ENCODE results near the gene PIAS3. TPM values are rescaled to one million over a fixed set of nuclear protein-coding genes. Genes with fewer than 3 reads are reported as not detected.
"Not testable (repeated sequence)": the region's sequence is repeated elsewhere in the genome, so short reads cannot be mapped to it uniquely, and the experiment has no call there.

PIAS3 gene
- total RNA-seq, 1 donor from 2014 or later: 14.6 TPM

DNA sequence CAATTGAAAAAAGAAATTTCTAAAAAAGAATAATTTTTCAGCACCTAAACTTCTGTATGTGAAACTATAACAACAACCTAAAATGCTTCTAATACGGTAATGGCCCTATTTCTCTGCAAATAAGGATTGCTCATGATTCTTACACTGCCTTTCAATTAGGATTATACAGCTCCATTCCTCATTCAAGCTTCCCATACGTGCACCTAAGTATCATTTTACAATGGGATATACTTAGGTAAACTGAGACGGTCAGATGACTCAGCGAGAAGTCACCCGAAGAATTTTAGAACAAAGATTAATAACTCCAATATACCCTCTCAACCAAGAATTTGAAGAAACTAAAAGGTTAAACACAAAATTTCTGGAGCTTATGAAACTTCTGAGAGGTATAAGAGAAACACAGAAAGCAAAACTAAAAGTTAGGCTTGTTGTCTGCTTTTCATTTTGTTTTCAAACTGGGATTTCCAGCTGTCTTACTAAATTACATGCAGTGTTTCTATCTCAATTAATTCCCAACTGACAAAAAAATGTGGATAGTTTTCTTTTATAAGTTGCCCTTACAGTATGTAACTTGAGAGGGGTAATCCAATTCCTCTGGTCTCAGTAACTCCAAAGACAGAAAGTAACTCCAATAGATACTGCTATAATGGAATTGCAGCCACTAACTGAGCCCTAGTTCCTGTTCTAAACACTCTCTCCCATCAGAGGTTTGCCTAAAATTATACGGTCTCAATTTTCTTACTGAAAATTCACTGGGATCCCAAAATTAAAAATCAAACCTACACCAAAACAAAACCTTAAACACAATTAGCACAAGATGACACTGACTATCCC, 45.7 kb downstream of the PIAS3 start:
- intact Hi-C loops (cut with micrococcal nuclease); H3K4me3 ChIP-seq; H3K36me3 ChIP-seq: not testable (repeated sequence)

GRCh38 chr1:145806844-145807243, 52.0 kb downstream of the PIAS3 start:
- H3K27ac ChIP-seq (replicated peaks): no peak overlapping the region
- no peak overlapping the region for H3K4me3 ChIP-seq
- no peak for DNase-seq
- no peaks in the 10 kb centered on the region for H3K27me3 ChIP-seq (ENCODE audit: low read depth)
- H3K36me3 ChIP-seq: no peaks in the 10 kb centered on the region
- peaks cover 43% of the 10 kb centered on the region for H3K4me1 ChIP-seq
- H3K9me3 ChIP-seq (replicated peaks): no peaks in the 10 kb centered on the region
- no peak for TF ChIP-seq CTCF (IDR thresholded peaks at IDR 0.05; ENCODE audit: borderline replicate concordance)
- intact Hi-C loops (cut with micrococcal nuclease): no loop called here

More for the DNA sequence above, 45.7 kb downstream of the PIAS3 start:
- H3K27ac ChIP-seq (replicated peaks); H3K9me3 ChIP-seq (replicated peaks); H3K27me3 ChIP-seq (ENCODE audit: low read depth); H3K4me1 ChIP-seq; DNase-seq: not testable (repeated sequence)

DNA sequence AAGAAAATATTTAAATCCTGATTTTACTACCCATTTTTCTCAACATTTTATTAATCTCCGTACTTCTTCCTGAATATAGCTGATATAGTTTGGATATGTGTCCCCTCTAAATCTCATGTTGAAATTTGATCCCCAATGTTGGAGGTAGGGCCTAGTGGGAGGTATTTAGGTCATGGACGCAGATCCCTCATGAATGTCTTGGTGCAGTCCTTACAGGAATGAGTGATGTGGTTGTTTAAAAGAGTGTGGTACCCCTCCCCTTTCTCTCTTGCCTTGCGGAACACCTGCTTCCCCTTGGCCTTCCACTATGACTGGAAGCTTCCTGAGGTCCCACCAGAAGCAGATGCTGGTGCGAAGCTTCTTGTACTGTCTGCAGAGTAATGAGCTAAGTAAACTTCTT, 52.5 kb downstream of the PIAS3 start:
- no peaks in the 10 kb centered on the region for H3K9me3 ChIP-seq (replicated peaks)
- H3K4me1 ChIP-seq: peaks cover 48% of the 10 kb centered on the region
- no peaks in the 10 kb centered on the region for H3K36me3 ChIP-seq
- TF ChIP-seq CTCF (IDR thresholded peaks at IDR 0.05; ENCODE audit: borderline replicate concordance): no peak
- H3K27ac ChIP-seq (replicated peaks): no peak overlapping the region
- DNase-seq: no peak
- H3K4me3 ChIP-seq: no peak overlapping the region
- intact Hi-C loops (cut with micrococcal nuclease): no loop called here
- H3K27me3 ChIP-seq (ENCODE audit: low read depth): no peaks in the 10 kb centered on the region

GRCh38 chr1:145805057-145805456, 53.8 kb downstream of the PIAS3 start:
- Histone ChIP-seq H3K4me1 (peaks cover 61% of the 10 kb centered on the region), H3K9me3 (replicated peaks) (no peaks in the 10 kb centered on the region), H3K36me3 (no peaks in the 10 kb centered on the region), H3K27ac (replicated peaks) (no peak overlapping the region), H3K27me3 (ENCODE audit: low read depth) (no peaks in the 10 kb centered on the region), H3K4me3 (no peak overlapping the region)
- TF ChIP-seq CTCF (IDR thresholded peaks at IDR 0.05; ENCODE audit: borderline replicate concordance): no peak
- intact Hi-C loops (cut with micrococcal nuclease): no loop called here
- no peak for DNase-seq

DNA sequence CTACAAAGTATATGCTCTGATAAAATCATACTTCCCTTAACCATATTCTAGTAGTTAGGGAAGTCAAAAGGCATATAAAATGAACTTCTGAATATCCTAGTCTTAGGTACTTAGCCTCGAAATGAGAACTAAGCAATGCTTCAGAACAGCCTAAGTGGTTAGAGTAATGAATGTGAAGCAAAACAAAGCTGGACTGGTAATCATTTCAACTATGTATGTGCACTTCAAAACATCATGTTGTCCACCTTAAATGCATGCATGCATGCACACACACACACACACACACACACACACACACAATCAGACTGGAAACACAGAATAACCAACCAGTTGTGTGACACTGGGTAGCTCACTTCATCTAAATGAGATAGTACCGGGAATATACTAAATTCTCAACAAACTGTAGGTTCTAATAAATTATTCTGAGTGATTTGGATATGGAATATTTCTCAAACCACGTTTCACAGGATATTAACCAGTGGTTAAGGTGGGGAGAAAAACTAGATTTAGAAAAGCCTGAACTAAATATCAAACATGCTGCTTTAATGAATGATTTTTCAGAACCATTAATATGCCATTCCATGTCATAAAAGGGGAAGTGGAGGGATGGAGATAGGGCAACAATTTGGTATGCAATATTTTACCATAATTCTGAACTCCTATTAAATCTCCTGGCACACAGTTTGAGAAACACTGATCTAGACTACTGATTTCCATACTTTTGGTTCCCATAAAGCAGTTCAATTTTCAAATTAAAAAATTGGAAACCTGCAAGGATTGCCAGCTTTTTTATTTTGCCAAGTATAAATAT, 54.4 kb downstream of the PIAS3 start:
- Histone ChIP-seq H3K4me3 (no peak overlapping the region), H3K36me3 (no peaks in the 10 kb centered on the region), H3K4me1 (peaks cover 67% of the 10 kb centered on the region), H3K27ac (replicated peaks) (peak overlapping the region; percentile 55), H3K27me3 (ENCODE audit: low read depth) (no peaks in the 10 kb centered on the region), H3K9me3 (replicated peaks) (no peaks in the 10 kb centered on the region)
- intact Hi-C loops (cut with micrococcal nuclease): no loop called here
- DNase-seq: no peak
- no peak for TF ChIP-seq CTCF (IDR thresholded peaks at IDR 0.05; ENCODE audit: borderline replicate concordance)

- TF ChIP-seq CTCF (IDR thresholded peaks at IDR 0.05; ENCODE audit: borderline replicate concordance): no peak
- peaks cover 53% of the 10 kb centered on the region for H3K4me1 ChIP-seq
- no peaks in the 10 kb centered on the region for H3K27me3 ChIP-seq (ENCODE audit: low read depth)
- peaks cover 15% of the 10 kb centered on the region for H3K9me3 ChIP-seq (replicated peaks)
- intact Hi-C loops (cut with micrococcal nuclease): no loop called here
- DNase-seq: no peak
- no peak overlapping the region for H3K4me3 ChIP-seq
- peak overlapping the region; percentile 39 for H3K27ac ChIP-seq (replicated peaks)
- peaks cover 5% of the 10 kb centered on the region for H3K36me3 ChIP-seq
These were observed 59.1 kb downstream of the PIAS3 start for GRCh38 chr1:145799806-145800205.

Measured in left ventricle myocardium inferior (tissue), 1 donor.